HG03520 (cell line): ENCODE results near the gene BRD7.

Source experiments
- ATAC-seq: cut with Tn5 transposase; IDR thresholded peaks from one replicate; pipeline ENCODE4 v1.9.1; 2021; ENCODE audit warnings: mild to moderate bottlenecking, moderate library complexity; ENCODE audit not compliant: unreplicated experiment

BRD7 gene

GRCh38 chr16:50324345-50324744, 44.4 kb downstream of the BRD7 start:
- ATAC-seq = no peak

GRCh38 chr16:50323335-50324011, 45.3 kb downstream of the BRD7 start:
- ATAC-seq = no peak

GRCh38 chr16:50322333-50322732, 46.5 kb downstream of the BRD7 start:
- no peak for ATAC-seq

GRCh38 chr16:50320310-50320709, 48.5 kb downstream of the BRD7 start:
- ATAC-seq = no peak

GRCh38 chr16:50318796-50319578, 49.8 kb downstream of the BRD7 start:
- no peak for ATAC-seq

GRCh38 chr16:50316848-50317630, 51.7 kb downstream of the BRD7 start:
- no peak for ATAC-seq

- ATAC-seq = no peak
Measured at GRCh38 chr16:50316102-50316847, 52.5 kb downstream of the BRD7 start.

- ATAC-seq = no peak
Measured at GRCh38 chr16:50315346-50315997, 53.3 kb downstream of the BRD7 start.

GRCh38 chr16:50314665-50315064, 54.1 kb downstream of the BRD7 start:
- ATAC-seq = no peak

GRCh38 chr16:50313596-50314478, 55.0 kb downstream of the BRD7 start:
- no peak for ATAC-seq

- ATAC-seq = no peak
Measured at GRCh38 chr16:50311891-50312501, 56.8 kb downstream of the BRD7 start.

GRCh38 chr16:50311134-50311528, 57.7 kb downstream of the BRD7 start:
- ATAC-seq = no peak

- ATAC-seq = no peak
Measured at GRCh38 chr16:50310308-50311133, 58.3 kb downstream of the BRD7 start.

- ATAC-seq = no peak
Measured at GRCh38 chr16:50309527-50310307, 59.1 kb downstream of the BRD7 start.

- no peak for ATAC-seq
Measured at GRCh38 chr16:50309156-50309526, 59.6 kb downstream of the BRD7 start.

GRCh38 chr16:50308237-50308965, 60.4 kb downstream of the BRD7 start:
- no peak for ATAC-seq

GRCh38 chr16:50306287-50306686, 62.5 kb downstream of the BRD7 start:
- ATAC-seq = no peak
